NCI-H446 (cell line): ENCODE measurements around the gene CHI3L2.

ENCODE experiments used
- DNase-seq, 2 experiments: peaks; one replicate each; lab custom pipeline; 2025; lab: John Stamatoyannopoulos, UW

The CHI3L2 gene

GRCh38 chr1:111220302-111220890 is 7.1 kb upstream of the CHI3L2 start:
- DNase-seq = no peak

- no peak for DNase-seq
Measured at GRCh38 chr1:111221276-111221632, 6.3 kb upstream of the CHI3L2 start.

- no peak for DNase-seq
Measured at GRCh38 chr1:111221633-111222291, 5.8 kb upstream of the CHI3L2 start.

GRCh38 chr1:111222308-111223125 is 5.0 kb upstream of the CHI3L2 start:
- DNase-seq = peak in 1 of 2 experiments; percentile 56

- DNase-seq = no peak
Measured at GRCh38 chr1:111223126-111223685, 4.3 kb upstream of the CHI3L2 start.

- no peak for DNase-seq
Measured at GRCh38 chr1:111225091-111225490, 2.4 kb upstream of the CHI3L2 start.

- no peak for DNase-seq
Measured at GRCh38 chr1:111225717-111226400, 1.7 kb upstream of the CHI3L2 start.

GRCh38 chr1:111227851-111228747 is 586 bp downstream of the CHI3L2 start:
- no peak for DNase-seq

- DNase-seq = no peak
Measured at GRCh38 chr1:111228748-111229126, 1.2 kb downstream of the CHI3L2 start.

- DNase-seq = no peak
Measured at GRCh38 chr1:111232134-111232533, 4.6 kb downstream of the CHI3L2 start.

GRCh38 chr1:111234258-111234657 is 6.7 kb downstream of the CHI3L2 start:
- DNase-seq = no peak

- no peak for DNase-seq
Measured at GRCh38 chr1:111234866-111235265, 7.4 kb downstream of the CHI3L2 start.

- DNase-seq = no peak
Measured at GRCh38 chr1:111236379-111236778, 8.9 kb downstream of the CHI3L2 start.

GRCh38 chr1:111236806-111237205 is 9.3 kb downstream of the CHI3L2 start:
- DNase-seq = no peak

GRCh38 chr1:111238056-111238795 is 10.7 kb downstream of the CHI3L2 start:
- DNase-seq = no peak

- no peak for DNase-seq
Measured at GRCh38 chr1:111241797-111242196, 14.3 kb downstream of the CHI3L2 start.

- DNase-seq = no peak
Measured at GRCh38 chr1:111242805-111243523, 15.5 kb downstream of the CHI3L2 start.

GRCh38 chr1:111247125-111247838 is 19.8 kb downstream of the CHI3L2 start:
- no peak for DNase-seq

- no peak for DNase-seq
Measured at GRCh38 chr1:111249960-111250359, 22.4 kb downstream of the CHI3L2 start.
